NCI-H345 (cell line): Measurements from ENCODE around the gene HELQ.
A peak's percentile ranks its signal among the peaks of the same experiment; 100 is the strongest.

Experiments used
- DNase-seq: peaks from one replicate; lab custom pipeline; 2025; lab: John Stamatoyannopoulos, UW

The HELQ gene

DNA sequence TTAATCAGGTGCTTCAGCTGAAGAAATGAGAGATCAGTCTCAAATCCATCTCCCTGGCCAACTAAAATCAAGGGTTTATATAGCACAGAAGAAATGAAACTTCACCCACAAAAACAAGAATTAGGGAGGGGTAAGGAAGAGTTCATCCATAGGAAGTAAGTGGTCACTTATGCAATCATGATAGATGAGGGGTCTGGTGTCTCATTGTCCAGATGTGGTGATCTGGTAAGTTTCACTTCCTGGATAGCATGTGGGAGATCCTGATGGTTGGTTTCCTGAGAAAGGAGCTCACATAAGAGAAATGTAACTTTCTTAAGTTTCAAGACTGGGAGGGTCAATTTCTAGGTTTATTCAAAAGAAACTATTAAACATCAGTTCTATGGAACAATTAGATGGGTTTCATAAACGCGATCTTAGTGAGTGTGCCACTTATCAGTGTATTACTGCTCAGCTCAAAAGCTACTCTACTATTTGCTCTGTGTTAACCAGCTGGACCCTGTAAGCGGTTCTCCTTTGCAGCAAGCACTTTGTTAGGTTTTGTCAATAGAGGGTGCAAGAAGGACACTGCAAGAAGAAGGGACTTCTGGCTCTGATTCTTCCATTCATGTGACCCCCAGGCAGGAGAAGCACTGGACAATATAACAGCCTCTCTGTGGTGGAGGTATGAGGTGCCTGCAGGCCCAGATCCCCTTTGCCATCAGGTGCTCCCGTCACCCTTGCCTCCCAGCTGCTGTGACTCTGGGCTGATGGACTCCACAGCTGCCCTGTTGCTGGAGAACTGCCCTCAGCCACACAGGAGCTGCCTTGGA, 85.6 kb downstream of the HELQ start:
- DNase-seq, result no peak

DNA sequence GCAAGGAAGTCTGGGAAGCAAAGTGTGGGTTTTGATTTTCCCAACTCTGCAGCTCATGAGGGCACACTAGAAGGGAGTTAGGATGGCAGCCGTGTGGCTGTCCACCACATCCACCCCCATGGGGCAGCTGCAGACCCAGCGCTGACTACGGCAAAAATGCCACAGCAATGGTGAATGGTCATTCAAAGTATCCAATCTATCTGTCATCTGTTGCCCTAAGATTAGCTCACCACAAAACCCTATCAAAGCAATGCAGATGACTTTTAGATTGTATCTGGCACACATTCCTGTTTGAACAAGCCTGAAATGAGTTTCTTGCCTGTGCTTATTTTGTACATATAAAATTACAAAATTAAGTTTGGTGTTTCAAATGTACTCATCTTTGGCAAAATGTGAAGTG, 91.3 kb downstream of the HELQ start:
- no peak for DNase-seq

DNA sequence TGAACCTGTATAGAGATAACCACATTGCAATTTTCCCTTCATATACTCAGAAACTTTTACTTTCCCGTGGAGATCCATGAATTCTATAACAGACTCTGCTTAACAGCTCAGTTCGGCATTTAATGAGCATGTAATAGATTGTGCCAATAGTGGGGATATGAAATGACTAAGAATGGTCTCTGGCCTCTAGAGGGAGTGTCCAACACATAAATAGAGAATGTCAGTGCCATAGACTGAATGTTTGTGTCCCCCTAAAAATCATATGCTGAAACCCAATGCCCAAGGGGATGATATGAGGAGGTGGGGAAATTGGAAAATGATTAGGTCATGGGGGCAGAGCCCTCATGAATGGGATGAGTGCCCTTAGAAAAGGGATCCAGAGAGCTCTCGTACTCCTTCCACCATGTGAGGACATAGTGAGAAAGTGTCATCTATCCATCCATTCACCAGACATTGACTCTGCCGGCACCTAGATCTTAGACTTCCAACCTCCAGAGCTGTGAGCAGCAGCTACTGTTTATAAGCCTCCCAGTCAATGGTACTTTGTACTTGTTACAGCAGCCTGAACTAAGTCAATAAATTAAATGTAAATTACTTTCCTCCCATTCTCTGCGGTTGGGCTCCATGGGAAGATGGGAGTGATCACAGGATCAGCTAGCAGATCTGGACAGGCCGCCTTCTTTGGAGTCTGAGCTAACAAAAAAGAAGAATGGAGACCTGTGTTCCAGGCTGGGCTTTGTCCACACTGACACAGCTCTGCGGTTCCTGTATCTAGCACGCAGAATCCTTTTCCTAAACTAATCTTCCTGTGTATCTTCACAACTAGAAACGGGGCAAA, 92.9 kb downstream of the HELQ start:
- DNase-seq, result peak; percentile 71

DNA sequence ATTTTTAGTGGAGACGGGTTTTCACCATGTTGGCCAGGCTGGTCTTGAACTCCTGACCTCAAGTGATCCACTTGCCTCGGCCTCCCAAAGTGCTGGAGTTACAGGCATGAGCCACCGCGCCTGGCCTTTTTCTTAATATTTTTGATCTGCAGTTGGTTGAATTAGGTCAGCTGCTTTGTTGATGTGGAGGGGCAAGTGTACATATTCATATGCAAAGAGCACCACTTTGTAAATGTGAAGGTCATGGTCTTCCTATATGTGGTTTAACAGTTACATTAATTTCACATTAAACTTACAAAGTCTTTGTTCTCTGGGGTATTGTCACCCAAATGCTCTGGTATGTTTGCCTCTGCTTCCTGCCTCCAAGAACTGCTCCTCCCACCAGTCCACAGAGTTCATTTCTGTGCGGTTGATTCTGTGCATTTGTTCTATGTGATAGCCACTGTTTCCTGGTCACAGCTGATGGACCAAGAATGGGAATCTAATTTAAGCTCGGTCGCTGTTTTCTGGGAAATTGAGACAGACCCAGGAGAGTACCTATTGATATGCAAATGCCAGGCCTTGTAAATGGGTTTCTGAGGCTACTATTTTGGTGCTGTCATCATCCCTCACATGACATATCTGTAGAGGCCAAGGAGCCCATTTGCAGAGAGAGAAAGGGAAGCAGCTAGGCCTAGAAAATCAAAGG, 94.1 kb downstream of the HELQ start:
- no peak for DNase-seq

DNA sequence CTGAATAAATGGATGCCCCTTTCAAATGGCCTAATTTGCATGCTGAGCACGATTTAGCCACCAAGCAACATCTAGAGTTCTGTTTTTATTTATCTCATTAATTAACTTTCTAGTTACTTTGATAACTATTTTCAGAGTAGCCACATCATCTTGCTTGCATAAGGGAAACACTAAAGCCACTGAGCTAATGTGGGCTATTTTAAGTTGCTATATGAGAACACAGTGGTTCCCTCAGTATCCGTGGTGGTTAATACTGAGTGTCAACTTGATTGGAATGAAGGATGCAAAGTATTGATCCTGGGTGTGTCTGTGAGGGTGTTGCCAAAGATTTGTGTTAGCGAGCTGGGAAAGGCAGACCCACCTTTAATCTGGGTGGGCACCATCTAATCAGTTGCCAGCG, 95.6 kb downstream of the HELQ start:
- DNase-seq, result no peak

DNA sequence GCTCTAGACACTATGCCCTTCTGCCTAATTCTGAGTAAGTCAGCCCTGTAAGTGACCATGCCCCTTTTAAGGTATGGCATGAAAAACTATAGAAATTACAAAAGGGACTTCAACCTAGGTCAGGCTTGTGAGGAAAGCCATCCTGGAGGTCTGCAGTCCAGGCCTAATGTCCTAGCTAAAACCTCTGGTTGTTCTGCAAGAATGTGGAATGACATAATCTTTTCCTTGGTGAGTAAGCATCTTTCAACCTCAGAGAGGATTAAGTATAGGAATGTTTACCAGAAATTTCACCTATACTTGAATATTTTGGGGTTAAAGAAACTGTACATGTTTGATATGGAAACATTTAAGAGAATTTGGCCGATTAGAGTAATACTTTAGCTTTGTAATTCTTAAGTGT, 97.2 kb downstream of the HELQ start:
- DNase-seq, result no peak
